Cardiac septum (tissue), 1 donor: ENCODE results near the gene ZMAT5. TPM values are rescaled to one million over a fixed set of nuclear protein-coding genes. Genes with fewer than 3 reads are reported as not detected.

Source experiments
- DNase-seq: peaks from one replicate; pipeline ENCODE4 v3.0.0-alpha.2; 2020; ENCODE audit warnings: low spot score
- intact Hi-C: fragments of 100-400 bp; cut with DNase I; formaldehyde crosslinking; loops from one replicate; pipeline ENCODE4 v1.14.0; 2022
- total RNA-seq: library from RNA; stranded (reverse); fragmentation: NEBNext Ultra II Directional; extraction: Animal tissue kit (Norgen Biotek cat#: 25700); gene quantifications from one replicate; pipeline ENCODE4 v1.2.1, GENCODE V29; 2021
- donor health status: DM: no; HTN: no; CAD: no.

The ZMAT5 gene
- total RNA-seq, 1 donor from 2014 or later = 17.1 TPM

DNA sequence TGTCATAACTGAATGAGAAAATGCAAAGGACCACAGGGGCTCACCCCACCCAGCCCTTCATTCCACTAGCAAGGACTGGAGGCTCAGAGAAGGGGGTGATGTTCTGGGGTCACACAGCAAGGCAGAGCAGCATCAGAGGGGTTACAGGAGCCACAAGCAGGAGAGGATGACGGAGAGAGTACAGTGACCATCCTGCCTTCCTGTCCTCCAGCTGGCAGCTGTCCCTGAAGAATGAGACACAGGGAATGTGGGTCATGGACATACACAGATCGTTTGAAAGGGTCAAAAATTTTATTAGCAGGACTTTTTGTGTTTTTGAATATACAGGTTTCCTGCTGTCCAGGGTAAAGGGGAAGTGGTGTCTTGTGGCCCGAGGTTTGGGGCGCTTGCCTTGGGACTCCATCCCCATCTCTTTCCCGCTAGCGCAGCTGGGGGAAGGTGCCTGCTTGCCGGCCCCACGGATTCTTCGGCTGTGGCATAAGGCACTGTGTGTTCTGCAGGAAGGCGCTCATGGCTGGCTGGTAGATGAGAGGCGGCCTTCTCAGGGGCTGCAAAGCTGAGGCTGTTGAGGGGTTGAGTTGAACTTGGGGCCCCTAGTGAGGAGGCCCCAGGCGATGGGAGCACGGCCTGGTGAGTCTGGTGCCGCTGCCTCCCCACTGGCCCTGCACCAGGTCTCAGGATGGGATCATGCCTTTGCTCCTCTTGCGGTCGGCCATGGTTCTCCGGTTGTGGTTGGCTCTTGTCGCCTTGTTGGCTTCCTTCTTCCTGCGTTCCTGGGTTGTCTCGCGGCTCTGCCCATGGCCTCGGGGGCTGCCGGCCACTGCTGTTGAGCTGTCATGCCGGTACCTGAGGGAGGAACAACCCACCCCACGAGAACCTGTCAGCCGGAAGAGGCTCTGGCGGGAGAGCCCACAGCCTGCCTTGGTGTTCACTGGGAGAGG, 21.8 kb upstream of the ZMAT5 start:
- intact Hi-C loops = no loop called here
- no peak for DNase-seq

GRCh38 chr22:29787371-29787980, 20.7 kb upstream of the ZMAT5 start:
- intact Hi-C loops = no loop called here
- DNase-seq = no peak

- intact Hi-C loops = no loop called here
- no peak for DNase-seq
These were observed 19.2 kb upstream of the ZMAT5 start for GRCh38 chr22:29786031-29786430.

- intact Hi-C loops = no loop called here
- DNase-seq = no peak
These were observed 17.9 kb upstream of the ZMAT5 start for GRCh38 chr22:29784451-29785361.

- intact Hi-C loops = loop anchor here (1.0 to 2.0 kb wide), 2 partner anchors 17 to 39 kb away; no protein-coding TSS in a partner anchor
- peak; percentile 81 for DNase-seq
These were observed 15.4 kb upstream of the ZMAT5 start for GRCh38 chr22:29782061-29782845.

DNA sequence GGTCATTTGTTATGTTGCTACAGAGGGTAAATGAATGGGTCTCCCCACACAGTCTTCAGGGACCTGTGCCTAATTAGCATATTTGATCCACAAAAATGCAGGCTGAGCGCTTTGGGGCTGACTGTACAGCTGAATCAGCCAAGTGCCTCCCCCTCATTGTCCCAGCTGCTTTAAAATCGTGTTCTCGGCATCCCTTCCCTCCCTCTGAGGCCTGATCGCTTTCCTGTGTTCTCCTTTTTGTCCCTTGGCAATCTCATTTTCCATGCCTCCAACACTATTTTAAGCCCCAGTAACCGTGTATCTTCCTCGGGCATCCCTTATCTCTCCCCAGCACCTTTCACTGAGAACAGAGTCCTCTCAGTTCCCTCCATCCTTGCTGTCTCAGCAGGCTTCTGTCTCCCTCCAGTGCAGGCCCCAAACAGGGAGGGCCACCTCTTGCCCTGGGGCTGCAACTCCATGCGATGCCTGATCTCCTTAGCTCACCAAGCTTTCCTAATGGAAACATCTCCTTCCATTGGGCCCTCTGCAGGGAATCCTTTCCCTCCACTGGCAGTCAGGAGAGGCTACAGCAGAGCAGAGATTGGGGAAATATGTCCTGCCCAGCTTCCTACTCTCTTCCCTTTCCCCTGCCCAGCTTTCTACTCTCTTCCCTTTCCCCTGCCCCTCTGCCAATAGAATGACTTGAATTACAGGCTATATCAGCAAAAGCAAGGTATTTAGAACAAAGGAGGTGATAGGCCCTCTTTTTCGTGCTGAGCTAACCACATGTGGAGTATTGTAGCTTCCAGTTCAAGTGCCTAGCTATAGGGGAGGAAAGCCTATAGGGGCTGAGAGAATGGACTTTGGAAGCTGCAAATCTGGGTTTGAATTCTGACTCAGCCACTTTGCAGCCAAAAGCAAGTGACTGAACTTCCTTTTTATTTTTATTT, 14.2 kb upstream of the ZMAT5 start:
- DNase-seq = no peak
- intact Hi-C loops = loop anchor here (2.0 kb wide), 1 partner anchor 52 kb away; no protein-coding TSS in a partner anchor

GRCh38 chr22:29780220-29780619, 13.4 kb upstream of the ZMAT5 start:
- intact Hi-C loops = loop anchor here (2.0 kb wide), 1 partner anchor 53 kb away; no protein-coding TSS in a partner anchor
- no peak for DNase-seq

DNA sequence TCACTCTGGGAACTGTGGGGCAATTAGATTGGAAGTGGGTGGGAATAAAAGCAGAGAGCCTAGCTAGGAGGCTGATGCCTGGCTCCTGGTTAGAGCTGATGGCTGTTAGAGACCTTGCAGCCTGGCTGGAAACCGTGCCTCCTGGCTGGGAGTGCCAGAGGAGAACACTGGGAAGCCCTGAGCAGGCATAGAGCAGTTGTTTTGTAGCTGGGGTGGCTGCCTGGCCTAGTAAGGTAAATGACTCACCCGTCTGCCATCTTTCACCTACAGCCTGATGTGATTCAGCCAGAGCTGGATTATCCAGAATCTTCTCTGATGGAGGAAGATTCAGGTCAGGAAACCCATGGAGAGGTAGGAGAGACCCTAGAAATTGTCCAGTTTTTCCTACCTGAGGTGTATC, 6.4 kb upstream of the ZMAT5 start:
- intact Hi-C loops = no loop called here

DNA sequence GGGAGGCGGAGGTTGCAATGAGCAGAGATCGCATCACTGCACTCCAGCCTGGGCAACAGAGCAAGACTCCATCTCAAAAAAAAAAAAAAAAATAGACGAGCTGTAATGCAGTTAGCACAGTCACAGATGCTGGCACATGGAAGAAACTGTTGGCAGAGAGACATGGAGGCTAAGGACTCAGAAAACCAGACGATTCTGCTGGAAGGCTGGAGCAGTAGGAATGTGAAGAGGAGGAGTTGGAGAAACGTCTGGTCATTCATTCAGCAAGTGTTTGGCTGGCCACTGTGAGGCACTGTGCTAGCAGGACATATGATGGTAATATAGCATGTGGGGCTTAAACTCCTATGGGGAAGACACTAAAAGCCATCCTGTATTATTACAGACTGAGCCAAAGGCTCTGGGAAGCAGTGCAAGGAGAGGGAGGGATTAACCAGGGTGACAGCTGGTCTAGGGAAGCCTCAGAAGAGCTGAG, 5.4 kb upstream of the ZMAT5 start:
- DNase-seq = no peak
- intact Hi-C loops = no loop called here

More for the DNA sequence above, 6.4 kb upstream of the ZMAT5 start:
- no peak for DNase-seq

- DNase-seq = no peak
- intact Hi-C loops = loop anchor here (5.0 kb wide), 2 partner anchors 218 to 232 kb away; partner anchors contain the start of gene THOC5
These were observed 3.0 kb upstream of the ZMAT5 start for GRCh38 chr22:29769723-29770321.

GRCh38 chr22:29768052-29768693, 1.4 kb upstream of the ZMAT5 start:
- intact Hi-C loops = loop anchor here (5.0 kb wide), 2 partner anchors 216 to 234 kb away; partner anchors contain the start of gene THOC5

DNA sequence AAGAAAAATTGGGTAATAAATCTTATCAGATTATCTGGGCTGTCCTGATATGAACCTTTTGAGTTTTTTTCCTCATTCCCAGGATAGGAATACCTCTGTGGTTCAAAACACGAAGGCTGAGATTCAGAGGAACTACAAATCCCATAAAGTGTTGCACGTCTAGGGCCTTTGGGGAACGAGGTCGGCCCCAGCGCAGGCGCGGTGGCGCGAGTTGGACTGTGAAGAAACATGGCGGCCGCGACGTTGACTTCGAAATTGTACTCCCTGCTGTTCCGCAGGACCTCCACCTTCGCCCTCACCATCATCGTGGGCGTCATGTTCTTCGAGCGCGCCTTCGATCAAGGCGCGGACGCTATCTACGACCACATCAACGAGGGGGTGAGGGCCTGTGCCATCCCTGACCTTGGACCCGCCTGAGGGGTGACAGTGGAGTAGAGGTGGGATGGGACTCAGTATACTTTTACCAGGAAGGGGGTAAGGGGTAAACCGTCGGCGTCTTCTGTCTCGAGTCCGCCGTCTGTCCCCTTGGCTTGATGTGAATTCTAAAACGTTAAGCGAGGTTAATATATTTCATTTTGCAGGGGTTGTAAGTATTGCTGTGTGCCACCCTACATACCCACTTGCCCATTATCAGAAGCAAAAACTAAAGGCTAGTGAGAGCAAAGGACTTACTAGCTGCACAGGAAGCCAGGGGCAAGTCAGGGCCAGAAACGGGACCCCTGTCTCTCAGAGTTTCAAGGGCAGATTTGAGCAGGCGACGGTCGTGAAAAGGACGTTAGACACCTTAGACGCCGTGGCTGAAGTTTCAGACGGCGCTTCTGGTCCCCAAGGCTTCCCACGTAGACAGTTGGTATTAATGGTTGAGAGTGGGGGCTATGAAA, 604 bp upstream of the ZMAT5 start, which contains the start of gene UQCR10:
Gene UQCR10, plus strand, starts transcription at position 199 of the 881 bp plus-strand sequence. Its CDS starts 30 bp downstream, at position 229.
- peak; percentile 97 for DNase-seq
- intact Hi-C loops = loop anchor here (5.0 kb wide), 2 partner anchors 215 to 235 kb away; partner anchors contain the start of gene THOC5

More at GRCh38 chr22:29768052-29768693, 1.4 kb upstream of the ZMAT5 start:
- DNase-seq = no peak

- intact Hi-C loops = loop anchor here (5.0 kb wide), 2 partner anchors 214 to 236 kb away; partner anchors contain the start of gene THOC5
- DNase-seq = no peak
These were observed 739 bp downstream of the ZMAT5 start for GRCh38 chr22:29765905-29766631.

DNA sequence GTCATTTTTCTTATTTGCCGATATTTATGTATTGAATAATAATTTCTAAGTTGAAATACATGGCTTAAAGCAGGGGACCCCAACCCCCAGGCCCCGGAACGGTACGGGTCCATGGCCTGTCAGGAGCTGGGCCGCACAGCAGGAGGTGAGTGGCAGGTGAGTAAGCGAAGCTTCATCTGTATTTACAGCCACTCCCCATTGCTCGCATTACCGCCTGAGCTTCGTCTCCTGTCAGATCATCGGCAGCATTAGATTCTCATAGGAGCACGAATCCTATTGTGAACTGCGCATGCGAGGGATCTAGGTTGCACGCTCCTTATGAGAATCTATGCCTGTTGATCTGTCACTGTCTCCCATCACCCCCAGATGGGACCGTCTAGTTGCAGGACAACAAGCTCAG, 4.5 kb downstream of the ZMAT5 start:
- DNase-seq = no peak
- intact Hi-C loops = no loop called here

DNA sequence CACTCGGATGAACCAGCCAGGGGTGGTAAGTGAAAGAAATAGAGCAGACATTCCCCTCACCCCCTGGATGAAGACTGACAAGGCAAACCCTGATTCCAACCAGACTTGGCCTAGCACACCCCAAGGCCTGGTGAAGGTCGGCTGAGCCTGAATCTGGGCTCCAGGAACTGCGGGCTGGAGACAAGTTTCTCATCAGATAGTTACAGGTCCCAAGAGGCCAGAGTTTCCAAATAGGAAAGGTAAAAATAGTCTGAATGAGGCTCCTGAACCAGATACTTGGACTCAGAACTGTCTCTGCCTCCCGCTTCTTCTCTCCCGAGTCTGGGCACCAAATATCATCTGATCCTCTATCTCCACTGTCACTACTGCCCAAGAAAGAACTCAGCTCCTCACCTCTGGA, 7.8 kb downstream of the ZMAT5 start:
- DNase-seq = no peak
- intact Hi-C loops = no loop called here
